ENCODE data around the gene MAD1L1.
"Not testable (repeated sequence)": the region's sequence is repeated elsewhere in the genome, so short reads cannot be mapped to it uniquely, and the experiment has no call there.

Gene MAD1L1

GRCh38 chr7:2059964-2060700, 172.6 kb downstream of the MAD1L1 start:
- H3K9ac ChIP-seq (ENCODE audit: low read depth, low read length): no peak overlapping the region
- no peaks in the 10 kb centered on the region for H3K4me1 ChIP-seq (ENCODE audit: insufficient read depth, low read length)
- H3K36me3 ChIP-seq (ENCODE audit: insufficient read depth, low read length): no peaks in the 10 kb centered on the region
- H3K9me3 ChIP-seq (ENCODE audit: control insufficient read depth, insufficient read depth, low read length): no peaks in the 10 kb centered on the region

GRCh38 chr7:2058246-2058645, 174.5 kb downstream of the MAD1L1 start:
- H3K4me1 ChIP-seq (ENCODE audit: insufficient read depth, low read length); H3K36me3 ChIP-seq (ENCODE audit: insufficient read depth, low read length); H3K9me3 ChIP-seq (ENCODE audit: control insufficient read depth, insufficient read depth, low read length); H3K9ac ChIP-seq (ENCODE audit: low read depth, low read length): not testable (repeated sequence)

GRCh38 chr7:2055956-2056355, 176.8 kb downstream of the MAD1L1 start:
- Histone ChIP-seq H3K9me3 (ENCODE audit: control insufficient read depth, insufficient read depth, low read length) (no peaks in the 10 kb centered on the region), H3K4me1 (ENCODE audit: insufficient read depth, low read length) (no peaks in the 10 kb centered on the region), H3K9ac (ENCODE audit: low read depth, low read length) (no peak overlapping the region), H3K36me3 (ENCODE audit: insufficient read depth, low read length) (no peaks in the 10 kb centered on the region)

- no peaks in the 10 kb centered on the region for H3K9me3 ChIP-seq (ENCODE audit: control insufficient read depth, insufficient read depth, low read length)
- no peaks in the 10 kb centered on the region for H3K36me3 ChIP-seq (ENCODE audit: insufficient read depth, low read length)
- H3K4me1 ChIP-seq (ENCODE audit: insufficient read depth, low read length): no peaks in the 10 kb centered on the region
- H3K9ac ChIP-seq (ENCODE audit: low read depth, low read length): no peak overlapping the region
These were observed 177.8 kb downstream of the MAD1L1 start for GRCh38 chr7:2054927-2055326.

- Histone ChIP-seq H3K36me3 (ENCODE audit: insufficient read depth, low read length) (no peaks in the 10 kb centered on the region), H3K9me3 (ENCODE audit: control insufficient read depth, insufficient read depth, low read length) (no peaks in the 10 kb centered on the region), H3K9ac (ENCODE audit: low read depth, low read length) (no peak overlapping the region), H3K4me1 (ENCODE audit: insufficient read depth, low read length) (no peaks in the 10 kb centered on the region)
These were observed 179.3 kb downstream of the MAD1L1 start for GRCh38 chr7:2053395-2053794.

GRCh38 chr7:2052657-2053048, 180.1 kb downstream of the MAD1L1 start:
- Histone ChIP-seq H3K9ac (ENCODE audit: low read depth, low read length) (no peak overlapping the region), H3K4me1 (ENCODE audit: insufficient read depth, low read length) (no peaks in the 10 kb centered on the region), H3K36me3 (ENCODE audit: insufficient read depth, low read length) (no peaks in the 10 kb centered on the region), H3K9me3 (ENCODE audit: control insufficient read depth, insufficient read depth, low read length) (no peaks in the 10 kb centered on the region)

- H3K9me3 ChIP-seq (ENCODE audit: control insufficient read depth, insufficient read depth, low read length): no peaks in the 10 kb centered on the region
- H3K9ac ChIP-seq (ENCODE audit: low read depth, low read length): no peak overlapping the region
- no peaks in the 10 kb centered on the region for H3K36me3 ChIP-seq (ENCODE audit: insufficient read depth, low read length)
- no peaks in the 10 kb centered on the region for H3K4me1 ChIP-seq (ENCODE audit: insufficient read depth, low read length)
These were observed 180.8 kb downstream of the MAD1L1 start for GRCh38 chr7:2051707-2052656.

GRCh38 chr7:2050511-2050866, 182.3 kb downstream of the MAD1L1 start:
- Histone ChIP-seq H3K9ac (ENCODE audit: low read depth, low read length) (no peak overlapping the region), H3K36me3 (ENCODE audit: insufficient read depth, low read length) (no peaks in the 10 kb centered on the region), H3K9me3 (ENCODE audit: control insufficient read depth, insufficient read depth, low read length) (no peaks in the 10 kb centered on the region), H3K4me1 (ENCODE audit: insufficient read depth, low read length) (no peaks in the 10 kb centered on the region)

GRCh38 chr7:2049782-2050510, 182.8 kb downstream of the MAD1L1 start:
- Histone ChIP-seq H3K4me1 (ENCODE audit: insufficient read depth, low read length) (no peaks in the 10 kb centered on the region), H3K9me3 (ENCODE audit: control insufficient read depth, insufficient read depth, low read length) (no peaks in the 10 kb centered on the region)

GRCh38 chr7:2049111-2049781, 183.5 kb downstream of the MAD1L1 start:
- Histone ChIP-seq H3K9me3 (ENCODE audit: control insufficient read depth, insufficient read depth, low read length) (no peaks in the 10 kb centered on the region), H3K4me1 (ENCODE audit: insufficient read depth, low read length) (no peaks in the 10 kb centered on the region), H3K9ac (ENCODE audit: low read depth, low read length) (no peak overlapping the region), H3K36me3 (ENCODE audit: insufficient read depth, low read length) (no peaks in the 10 kb centered on the region)

More at GRCh38 chr7:2049782-2050510, 182.8 kb downstream of the MAD1L1 start:
- Histone ChIP-seq H3K9ac (ENCODE audit: low read depth, low read length) (no peak overlapping the region), H3K36me3 (ENCODE audit: insufficient read depth, low read length) (no peaks in the 10 kb centered on the region)

GRCh38 chr7:2048531-2048930, 184.2 kb downstream of the MAD1L1 start:
- no peaks in the 10 kb centered on the region for H3K36me3 ChIP-seq (ENCODE audit: insufficient read depth, low read length)
- no peaks in the 10 kb centered on the region for H3K4me1 ChIP-seq (ENCODE audit: insufficient read depth, low read length)
- no peaks in the 10 kb centered on the region for H3K9me3 ChIP-seq (ENCODE audit: control insufficient read depth, insufficient read depth, low read length)
- no peak overlapping the region for H3K9ac ChIP-seq (ENCODE audit: low read depth, low read length)

- H3K9me3 ChIP-seq (ENCODE audit: control insufficient read depth, insufficient read depth, low read length): peaks cover 1% of the 10 kb centered on the region; the same call in 1 of the 2 replicates
- no peak overlapping the region for H3K9ac ChIP-seq (ENCODE audit: low read depth, low read length)
- no peaks in the 10 kb centered on the region for H3K4me1 ChIP-seq (ENCODE audit: insufficient read depth, low read length)
- H3K36me3 ChIP-seq (ENCODE audit: insufficient read depth, low read length): no peaks in the 10 kb centered on the region
These were observed 184.7 kb downstream of the MAD1L1 start for GRCh38 chr7:2048006-2048405.

- no peaks in the 10 kb centered on the region; the same call in 1 of the 2 replicates for H3K36me3 ChIP-seq (ENCODE audit: insufficient read depth, low read length)
- no peaks in the 10 kb centered on the region for H3K4me1 ChIP-seq (ENCODE audit: insufficient read depth, low read length)
- no peak overlapping the region for H3K9ac ChIP-seq (ENCODE audit: low read depth, low read length)
- H3K9me3 ChIP-seq (ENCODE audit: control insufficient read depth, insufficient read depth, low read length): peaks cover 5% of the 10 kb centered on the region; the same call in 1 of the 2 replicates
These were observed 185.9 kb downstream of the MAD1L1 start for GRCh38 chr7:2046581-2047565.

All from ES-I3 (cell line).